ENCODE data around the gene EXOSC5. TPM values are rescaled to one million over a fixed set of nuclear protein-coding genes. Genes with fewer than 3 reads are reported as not detected.

The EXOSC5 gene
- total and polyA plus RNA-seq, 2 experiments from 2014 or later: 13.7 to 21.2 TPM

GRCh38 chr19:41426952-41427646 lies 29.9 kb upstream of the EXOSC5 start, which contains the start of gene B3GNT8:
B3GNT8 (minus strand) TSS chr19:41427374; CDS start chr19:41426778, 596 bp downstream.
- H3K4me1 ChIP-seq (ENCODE audit: insufficient read depth): peaks cover 25% of the 10 kb centered on the region
- peak within 1 kb of the TSS; percentile 96 for H3K4me2 ChIP-seq

GRCh38 chr19:41426116-41426841 lies 29.1 kb upstream of the EXOSC5 start:
- 92% methylated on average over 30 of the region's 36 CpGs for WGBS (ENCODE audit: low lambda C conversion rate, missing lambda C conversion rate)
- Histone ChIP-seq H2AFZ (no peak overlapping the region), H3K4me2 (peak overlapping the region; percentile 96), H3K9me3 (ENCODE audit: low read depth) (no peaks in the 10 kb centered on the region), H3K4me1 (ENCODE audit: insufficient read depth) (peaks cover 25% of the 10 kb centered on the region), H3K4me3 (peak overlapping the region; percentile 35), H3K27ac (peak overlapping the region; percentile 97), H3K36me3 (replicated peaks; ENCODE audit: insufficient read depth, low read depth) (no peaks in the 10 kb centered on the region), H3K27me3 (no peaks in the 10 kb centered on the region), H4K20me1 (ENCODE audit: insufficient read depth, poor library complexity, severe bottlenecking) (no peaks in the 10 kb centered on the region), H3K79me2 (peaks cover 41% of the 10 kb centered on the region), H3K9me2 (replicated peaks; ENCODE audit: insufficient read depth) (no peaks in the 10 kb centered on the region)
- TF ChIP-seq EZH2 (IDR thresholded peaks at IDR 0.05; ENCODE audit: borderline replicate concordance) (no peak), EZH2phosphoT487 (IDR thresholded peaks at IDR 0.05; ENCODE audit: low read depth, severe bottlenecking, unreplicated experiment) (no peak), CTCF (IDR thresholded peaks at IDR 0.05; ENCODE audit: poor library complexity) (no peak)
- no peak for DNase-seq (ENCODE audit: low spot score)

More at GRCh38 chr19:41426952-41427646, 29.9 kb upstream of the EXOSC5 start, which contains the start of gene B3GNT8:
- Histone ChIP-seq H3K4me3 (peak within 1 kb of the TSS; percentile 35), H3K36me3 (replicated peaks; ENCODE audit: insufficient read depth, low read depth) (no peaks in the 10 kb centered on the region), H3K9me3 (ENCODE audit: low read depth) (no peaks in the 10 kb centered on the region), H3K27me3 (no peaks in the 10 kb centered on the region), H4K20me1 (ENCODE audit: insufficient read depth, poor library complexity, severe bottlenecking) (no peaks in the 10 kb centered on the region), H3K79me2 (peaks cover 41% of the 10 kb centered on the region), H2AFZ (peak within 1 kb of the TSS; percentile 64), H3K27ac (peak within 1 kb of the TSS; percentile 97), H3K9me2 (replicated peaks; ENCODE audit: insufficient read depth) (no peaks in the 10 kb centered on the region)
- peak; percentile 96 for DNase-seq (ENCODE audit: low spot score)
- 10% methylated on average over 11 of the region's 19 CpGs for WGBS (ENCODE audit: low lambda C conversion rate, missing lambda C conversion rate)
- TF ChIP-seq EZH2phosphoT487 (IDR thresholded peaks at IDR 0.05; ENCODE audit: low read depth, severe bottlenecking, unreplicated experiment): no peak
- TF ChIP-seq CTCF (IDR thresholded peaks at IDR 0.05; ENCODE audit: poor library complexity): no peak
- TF ChIP-seq EZH2 (IDR thresholded peaks at IDR 0.05; ENCODE audit: borderline replicate concordance): no peak

GRCh38 chr19:41425174-41426115 lies 28.3 kb upstream of the EXOSC5 start:
- Histone ChIP-seq H3K9me2 (replicated peaks; ENCODE audit: insufficient read depth) (no peaks in the 10 kb centered on the region), H3K79me2 (peaks cover 41% of the 10 kb centered on the region), H3K36me3 (replicated peaks; ENCODE audit: insufficient read depth, low read depth) (no peaks in the 10 kb centered on the region), H4K20me1 (ENCODE audit: insufficient read depth, poor library complexity, severe bottlenecking) (no peaks in the 10 kb centered on the region), H3K4me3 (no peak overlapping the region), H2AFZ (no peak overlapping the region), H3K27me3 (no peaks in the 10 kb centered on the region), H3K4me2 (peak overlapping the region; percentile 96), H3K4me1 (ENCODE audit: insufficient read depth) (peaks cover 25% of the 10 kb centered on the region), H3K27ac (no peak overlapping the region), H3K9me3 (ENCODE audit: low read depth) (no peaks in the 10 kb centered on the region)
- DNase-seq (ENCODE audit: low spot score): no peak
- 94% methylated on average over 28 of the region's 28 CpGs for WGBS (ENCODE audit: low lambda C conversion rate, missing lambda C conversion rate)
- no peak for TF ChIP-seq EZH2phosphoT487 (IDR thresholded peaks at IDR 0.05; ENCODE audit: low read depth, severe bottlenecking, unreplicated experiment)
- no peak for TF ChIP-seq CTCF (IDR thresholded peaks at IDR 0.05; ENCODE audit: poor library complexity)
- no peak for TF ChIP-seq EZH2 (IDR thresholded peaks at IDR 0.05; ENCODE audit: borderline replicate concordance)
